Glutamatergic neuron (in vitro differentiated cells): ENCODE measurements around the gene POLR3F. TPM values are rescaled to one million over a fixed set of nuclear protein-coding genes. Genes with fewer than 3 reads are reported as not detected.

Experiments used
- DNase-seq: peaks from one replicate; pipeline ENCODE4 v3.0.0; 2022
- H3K27ac Mint-ChIP-seq: one replicate; pipeline ENCODE4 v1.8.0; 2020; ENCODE audit warnings: mild to moderate bottlenecking, mixed read lengths, inconsistent platforms; ENCODE audit not compliant: unreplicated experiment
- H3K27me3 Mint-ChIP-seq: one replicate; pipeline ENCODE4 v1.8.0; 2020; ENCODE audit warnings: mild to moderate bottlenecking, moderate library complexity, mixed read lengths, inconsistent platforms; ENCODE audit not compliant: unreplicated experiment
- H3K36me3 Mint-ChIP-seq: one replicate; pipeline ENCODE4 v1.8.0; 2020; ENCODE audit warnings: mild to moderate bottlenecking, mixed read lengths, inconsistent platforms; ENCODE audit not compliant: unreplicated experiment
- H3K4me1 Mint-ChIP-seq: one replicate; pipeline ENCODE4 v1.8.0; 2020; ENCODE audit warnings: mild to moderate bottlenecking, low read depth, mixed read lengths, inconsistent platforms; ENCODE audit not compliant: unreplicated experiment
- H3K4me3 Mint-ChIP-seq: one replicate; pipeline ENCODE4 v1.8.0; 2020; ENCODE audit warnings: mild to moderate bottlenecking, mixed read lengths, inconsistent platforms; ENCODE audit not compliant: unreplicated experiment
- H3K9me3 Mint-ChIP-seq: one replicate; pipeline ENCODE4 v1.8.0; 2020; ENCODE audit warnings: mild to moderate bottlenecking, moderate library complexity, mixed read lengths, inconsistent platforms; ENCODE audit not compliant: unreplicated experiment
- microRNA-seq: library from miRNA; unstranded; fragments of <30 nt; microRNA quantifications from one replicate; pipeline ENCODE4, GENCODE V29; 2020; ENCODE audit not compliant: unreplicated experiment
- total RNA-seq: library from RNA; stranded (reverse); fragmentation: NEBNext Ultra II Directional; extraction: Animal tissue kit (Norgen Biotek cat#: 25700); gene quantifications from one replicate; pipeline ENCODE4 v1.2.1, GENCODE V29; 2021; ENCODE audit not compliant: unreplicated experiment
- TF ChIP-seq, protein P1 (sequence below): fragments of 200-600 bp; sonication (generic); IDR thresholded peaks from one replicate; pipeline ENCODE4 v1.5.0; 2021; ENCODE audit not compliant: partially characterized antibody, unreplicated experiment

Gene POLR3F
- total RNA-seq, 1 donor from 2014 or later: 20.8 TPM

GRCh38 chr20:18533978-18534644 lies 66.9 kb downstream of the POLR3F start:
- Mint-ChIP-seq H3K4me3 (no peak overlapping the region), H3K27ac (no peak overlapping the region), H3K9me3 (peaks cover 2% of the 10 kb centered on the region), H3K4me1 (no peaks in the 10 kb centered on the region), H3K36me3 (no peaks in the 10 kb centered on the region), H3K27me3 (peaks cover 2% of the 10 kb centered on the region)
- no peak for DNase-seq
- TF ChIP-seq, protein P1, sequence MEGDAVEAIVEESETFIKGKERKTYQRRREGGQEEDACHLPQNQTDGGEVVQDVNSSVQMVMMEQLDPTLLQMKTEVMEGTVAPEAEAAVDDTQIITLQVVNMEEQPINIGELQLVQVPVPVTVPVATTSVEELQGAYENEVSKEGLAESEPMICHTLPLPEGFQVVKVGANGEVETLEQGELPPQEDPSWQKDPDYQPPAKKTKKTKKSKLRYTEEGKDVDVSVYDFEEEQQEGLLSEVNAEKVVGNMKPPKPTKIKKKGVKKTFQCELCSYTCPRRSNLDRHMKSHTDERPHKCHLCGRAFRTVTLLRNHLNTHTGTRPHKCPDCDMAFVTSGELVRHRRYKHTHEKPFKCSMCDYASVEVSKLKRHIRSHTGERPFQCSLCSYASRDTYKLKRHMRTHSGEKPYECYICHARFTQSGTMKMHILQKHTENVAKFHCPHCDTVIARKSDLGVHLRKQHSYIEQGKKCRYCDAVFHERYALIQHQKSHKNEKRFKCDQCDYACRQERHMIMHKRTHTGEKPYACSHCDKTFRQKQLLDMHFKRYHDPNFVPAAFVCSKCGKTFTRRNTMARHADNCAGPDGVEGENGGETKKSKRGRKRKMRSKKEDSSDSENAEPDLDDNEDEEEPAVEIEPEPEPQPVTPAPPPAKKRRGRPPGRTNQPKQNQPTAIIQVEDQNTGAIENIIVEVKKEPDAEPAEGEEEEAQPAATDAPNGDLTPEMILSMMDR: no peak

Small RNA genes within 50 kb of the gene (microRNA-seq; reads per million reads assigned to microRNA genes)
- gene MIR3192: 8.8 reads per million, percentile 45 among the genes with 10 or more reads in this experiment

Other genes with a start within 250 kb of the POLR3F start
- gene ZNF133, start 178.9 kb upstream of the POLR3F start, total RNA-seq: 27.3 TPM
- 6.4 TPM for gene DZANK1, start 360 bp upstream of the POLR3F start, total RNA-seq
- gene RBBP9, start 29.8 kb downstream of the POLR3F start, total RNA-seq: 22.9 TPM
- 52.3 TPM for gene SEC23B, start 40.5 kb downstream of the POLR3F start, total RNA-seq
- 35.7 TPM for gene SMIM26, start 100.0 kb downstream of the POLR3F start, total RNA-seq
- 90.2 TPM for gene DTD1, start 120.7 kb downstream of the POLR3F start, total RNA-seq